Uterus (tissue), 4 donors: Measurements from ENCODE around the gene ATP6V1A. TPM values are rescaled to one million over a fixed set of nuclear protein-coding genes. Genes with fewer than 3 reads are reported as not detected.

ENCODE experiments used
- DNase-seq, 2 donors: peaks; one replicate each; pipeline ENCODE4 v3.0.0-alpha.2; 2019 to 2020
- H3K27ac ChIP-seq, 2 donors: fragments of 200-600 bp; sonication (generic); 1 replicate in 1 of 2; 2 replicates in 1 of 2; pipeline ENCODE4 v1.5.1; 2016 to 2018
- H3K27me3 ChIP-seq, 2 donors: fragments of 200-600 bp; sonication (generic); one replicate each; pipeline ENCODE4 v1.5.1; 2018 to 2019; ENCODE audit warnings: control low read depth in 1 of 2
- H3K36me3 ChIP-seq, 2 donors: fragments of 200-600 bp; sonication (generic); one replicate each; pipeline ENCODE4 v1.5.1; 2019; ENCODE audit warnings: control low read depth in 1 of 2
- H3K4me1 ChIP-seq, 2 donors: fragments of 200-600 bp; sonication (generic); one replicate each; pipeline ENCODE4 v1.5.1; 2018 to 2019; ENCODE audit warnings: control low read depth in 1 of 2
- H3K4me3 ChIP-seq, 2 donors: fragments of 200-600 bp; sonication (generic); 1 replicate in 1 of 2; 2 replicates in 1 of 2; pipeline ENCODE4 v1.5.1; 2018 to 2019; ENCODE audit warnings: mild to moderate bottlenecking in 1 of 2
- H3K9me3 ChIP-seq, 2 donors: fragments of 200-600 bp; sonication (generic); one replicate each; pipeline ENCODE4 v1.5.1; 2019; ENCODE audit warnings: control low read depth in 1 of 2
- POLR2A ChIP-seq, 2 donors: fragments of 450-650 bp; IDR thresholded peaks; one replicate each; pipeline ENCODE4 v1.6.1; 2016; ENCODE audit warnings: antibody characterized with exemption in 2 of 2, mild to moderate bottlenecking in 1 of 2, moderate library complexity in 1 of 2
- intact Hi-C: fragments of 100-400 bp; cut with DNase I; formaldehyde crosslinking; loops from one replicate; pipeline ENCODE4 v1.15.1; 2023; ENCODE audit warnings: low total_unique reads
- total RNA-seq, 4 donors: library from RNA; depleted of rRNA in 3 of 4; stranded (reverse); fragments of >200 nt in 3 of 4; gene quantifications; one replicate each; pipeline versions ENCODE4 v1.1.0 to v1.2.4, GENCODE V29; 2014 to 2023
- TF ChIP-seq, protein P1 (sequence below), 4 experiments: fragments of 200-600 bp in 2 of 4; fragments of 450-650 bp in 2 of 4; sonication (generic) in 2 of 4; IDR thresholded peaks; one replicate each; pipeline ENCODE4 v1.5.1; 2016 to 2019; ENCODE audit warnings: antibody characterized with exemption in 4 of 4, mild to moderate bottlenecking in 2 of 4, moderate library complexity in 1 of 4
- donor health status: DM: yes; HTN: yes; CAD: no.

ATP6V1A gene
- total RNA-seq, 4 donors from 2014 or later: 11.5 to 81.8 (median 39.7) TPM

DNA sequence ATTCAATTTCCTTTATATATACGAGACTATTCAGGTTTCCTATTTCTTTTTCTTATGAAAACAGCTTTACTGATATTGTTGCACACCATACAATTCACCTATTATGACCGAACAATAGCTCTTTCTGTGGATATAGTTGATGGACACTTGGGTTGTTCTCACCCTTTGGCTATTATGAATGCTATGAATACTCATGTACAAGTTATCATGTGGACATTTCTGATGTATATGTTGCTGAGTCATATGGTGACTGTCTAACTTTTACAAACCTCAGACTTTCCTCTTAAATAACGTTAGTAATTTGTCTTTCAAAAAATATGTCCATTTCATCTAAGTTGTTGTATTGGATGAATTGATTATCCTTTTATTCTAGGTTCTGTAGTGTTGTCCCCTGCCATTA lies 34.7 kb upstream of the ATP6V1A start:
- intact Hi-C loops: no loop called here
- TF ChIP-seq, protein P1, sequence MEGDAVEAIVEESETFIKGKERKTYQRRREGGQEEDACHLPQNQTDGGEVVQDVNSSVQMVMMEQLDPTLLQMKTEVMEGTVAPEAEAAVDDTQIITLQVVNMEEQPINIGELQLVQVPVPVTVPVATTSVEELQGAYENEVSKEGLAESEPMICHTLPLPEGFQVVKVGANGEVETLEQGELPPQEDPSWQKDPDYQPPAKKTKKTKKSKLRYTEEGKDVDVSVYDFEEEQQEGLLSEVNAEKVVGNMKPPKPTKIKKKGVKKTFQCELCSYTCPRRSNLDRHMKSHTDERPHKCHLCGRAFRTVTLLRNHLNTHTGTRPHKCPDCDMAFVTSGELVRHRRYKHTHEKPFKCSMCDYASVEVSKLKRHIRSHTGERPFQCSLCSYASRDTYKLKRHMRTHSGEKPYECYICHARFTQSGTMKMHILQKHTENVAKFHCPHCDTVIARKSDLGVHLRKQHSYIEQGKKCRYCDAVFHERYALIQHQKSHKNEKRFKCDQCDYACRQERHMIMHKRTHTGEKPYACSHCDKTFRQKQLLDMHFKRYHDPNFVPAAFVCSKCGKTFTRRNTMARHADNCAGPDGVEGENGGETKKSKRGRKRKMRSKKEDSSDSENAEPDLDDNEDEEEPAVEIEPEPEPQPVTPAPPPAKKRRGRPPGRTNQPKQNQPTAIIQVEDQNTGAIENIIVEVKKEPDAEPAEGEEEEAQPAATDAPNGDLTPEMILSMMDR (IDR thresholded peaks at IDR 0.05): no peak
- no peaks in the 10 kb centered on the region for H3K27me3 ChIP-seq
- no peak overlapping the region for H3K4me3 ChIP-seq
- DNase-seq: no peak
- H3K27ac ChIP-seq: no peak overlapping the region
- H3K4me1 ChIP-seq: no peaks in the 10 kb centered on the region
- H3K9me3 ChIP-seq: no peaks in the 10 kb centered on the region
- no peaks in the 10 kb centered on the region for H3K36me3 ChIP-seq

GRCh38 chr3:113714702-113715101 lies 32.1 kb upstream of the ATP6V1A start:
- H3K36me3 ChIP-seq: no peaks in the 10 kb centered on the region
- H3K4me1 ChIP-seq: no peaks in the 10 kb centered on the region
- H3K27me3 ChIP-seq: no peaks in the 10 kb centered on the region
- no peaks in the 10 kb centered on the region for H3K9me3 ChIP-seq
- H3K4me3 ChIP-seq: no peak overlapping the region
- no peak for DNase-seq
- intact Hi-C loops: no loop called here
- H3K27ac ChIP-seq: no peak overlapping the region
- TF ChIP-seq, protein P1 (IDR thresholded peaks at IDR 0.05): no peak
- no peak for TF ChIP-seq POLR2A (IDR thresholded peaks at IDR 0.05)

DNA sequence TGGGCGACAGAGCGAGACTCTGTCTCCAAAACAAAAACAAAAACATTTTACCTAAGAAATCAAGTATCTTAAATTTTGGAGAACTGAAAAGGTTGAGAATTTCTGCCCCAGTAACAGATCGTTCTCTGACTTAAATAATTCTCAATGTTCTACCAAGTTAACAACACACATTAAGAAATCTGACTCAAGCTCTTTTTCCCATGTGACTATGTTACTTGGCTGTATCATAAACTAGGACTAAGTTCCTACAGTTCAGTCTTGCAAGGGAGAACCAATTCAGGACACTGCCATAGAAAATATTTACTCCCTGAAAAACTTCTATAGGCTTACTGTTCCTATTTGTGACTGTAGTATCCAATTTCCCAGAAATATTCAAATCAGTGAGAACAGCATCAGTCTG lies 29.5 kb upstream of the ATP6V1A start:
- no peak for TF ChIP-seq POLR2A (IDR thresholded peaks at IDR 0.05)
- TF ChIP-seq, protein P1 (IDR thresholded peaks at IDR 0.05): no peak
- DNase-seq: no peak
- Histone ChIP-seq H3K9me3 (no peaks in the 10 kb centered on the region), H3K27me3 (no peaks in the 10 kb centered on the region), H3K4me3 (no peak overlapping the region), H3K4me1 (peaks cover 0 to 5% of the 10 kb centered on the region in 2 donors), H3K27ac (no peak overlapping the region), H3K36me3 (no peaks in the 10 kb centered on the region)
- intact Hi-C loops: no loop called here

DNA sequence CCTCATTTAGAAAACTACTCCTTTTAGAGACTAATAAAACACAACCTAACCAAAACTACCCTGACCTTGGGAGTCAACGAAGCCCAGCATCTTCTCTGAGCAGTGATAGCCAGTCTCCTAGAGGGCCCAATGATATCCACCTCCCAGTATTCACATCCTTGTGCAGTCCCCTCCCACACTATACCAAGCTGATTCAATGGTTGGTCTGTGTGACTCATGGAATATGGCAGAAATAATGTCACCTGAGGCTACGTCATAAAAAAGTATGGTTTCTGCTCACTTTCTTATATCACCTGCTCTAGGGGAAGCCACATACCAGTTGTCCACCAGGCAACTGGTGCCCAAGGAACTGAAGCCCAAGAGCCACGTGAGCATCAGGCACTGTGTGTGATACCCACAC lies 29.0 kb upstream of the ATP6V1A start:
- intact Hi-C loops: no loop called here

DNA sequence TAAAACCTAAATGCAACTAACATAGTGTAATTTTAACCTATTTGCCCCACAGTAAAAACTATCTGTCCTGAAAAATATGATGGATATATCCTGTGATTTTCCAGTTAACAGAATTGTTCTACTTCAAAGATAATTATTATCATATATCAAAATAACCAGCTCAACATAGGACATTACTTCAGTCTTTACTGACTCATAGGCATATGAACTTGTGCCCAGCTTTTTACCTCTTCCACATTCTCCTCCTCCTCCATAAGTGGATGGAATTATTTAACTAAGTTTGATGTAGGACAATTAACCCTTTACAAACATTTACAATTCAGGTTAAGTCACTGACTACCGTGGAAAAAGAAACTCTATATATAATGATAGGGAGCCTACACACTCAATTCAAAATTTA lies 27.5 kb upstream of the ATP6V1A start:
- intact Hi-C loops: no loop called here
- no peak for DNase-seq
- Histone ChIP-seq H3K4me1 (peaks cover 0 to 5% of the 10 kb centered on the region in 2 donors), H3K36me3 (no peaks in the 10 kb centered on the region), H3K9me3 (no peaks in the 10 kb centered on the region), H3K27ac (no peak overlapping the region), H3K4me3 (no peak overlapping the region), H3K27me3 (no peaks in the 10 kb centered on the region)
- TF ChIP-seq, protein P1 (IDR thresholded peaks at IDR 0.05): no peak
- no peak for TF ChIP-seq POLR2A (IDR thresholded peaks at IDR 0.05)

More for the DNA sequence above, 29.0 kb upstream of the ATP6V1A start:
- peaks cover 0 to 5% of the 10 kb centered on the region in 2 donors for H3K4me1 ChIP-seq
- H3K9me3 ChIP-seq: no peaks in the 10 kb centered on the region
- H3K4me3 ChIP-seq: no peak overlapping the region
- TF ChIP-seq POLR2A (IDR thresholded peaks at IDR 0.05): no peak
- TF ChIP-seq, protein P1 (IDR thresholded peaks at IDR 0.05): no peak
- no peaks in the 10 kb centered on the region for H3K36me3 ChIP-seq
- DNase-seq: no peak
- H3K27me3 ChIP-seq: no peaks in the 10 kb centered on the region
- H3K27ac ChIP-seq: no peak overlapping the region
